ENCODE results near the gene APH1B. TPM values are rescaled to one million over a fixed set of nuclear protein-coding genes. Genes with fewer than 3 reads are reported as not detected.

The APH1B gene
- total and polyA plus RNA-seq, 2 of the 4 experiments (the other 2 are of a cell fraction): 7.0 to 7.7 TPM

DNA sequence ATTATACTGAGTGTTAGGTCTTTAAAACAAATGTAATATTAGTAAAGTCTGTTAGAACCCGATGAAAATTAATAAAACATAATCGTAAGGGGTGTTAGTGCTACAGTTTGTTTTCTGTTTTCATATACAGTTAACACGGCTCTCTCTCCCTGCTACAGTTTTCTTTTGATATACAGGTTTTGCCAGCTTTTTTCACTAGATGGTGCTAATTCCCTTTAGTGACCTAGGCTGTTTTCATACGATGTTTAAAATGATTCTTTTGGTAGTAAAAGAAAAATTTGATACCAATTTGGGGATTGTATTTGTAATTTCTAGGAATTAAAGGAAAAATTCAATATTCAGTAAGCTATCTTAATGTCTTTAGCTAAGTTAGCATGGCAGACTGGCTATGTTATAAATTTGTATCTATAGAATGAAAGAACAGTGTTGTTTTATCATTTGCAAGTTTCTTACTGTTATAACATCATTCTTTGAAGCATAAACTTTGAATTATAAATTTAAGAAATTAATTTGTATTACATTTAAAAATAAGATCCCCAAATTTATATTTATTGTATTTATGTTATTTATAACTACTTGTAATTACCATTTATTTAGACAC lies 11.5 kb downstream of the APH1B start:
- Histone ChIP-seq H2AK5ac (ENCODE audit: low read depth, low read length) (no peak overlapping the region), H3K23ac (ENCODE audit: low read depth, low read length) (no peak overlapping the region), H3K4ac (ENCODE audit: low read depth, low read length) (no peak overlapping the region), H4K5ac (ENCODE audit: low read depth, low read length) (no peak overlapping the region), H2AFZ (replicated peaks; ENCODE audit: low read length, poor library complexity) (no peak overlapping the region), H3K9me3 (ENCODE audit: control insufficient read depth, insufficient read depth, low read length) (no peaks in the 10 kb centered on the region), H3K79me1 (ENCODE audit: low read depth in 1 of 2, low read length in 2 of 2) (peaks cover 5 to 18% of the 10 kb centered on the region in 2 experiments; a peak in 2 of 4 replicates), H2BK5ac (ENCODE audit: low read depth, low read length, poor library complexity, severe bottlenecking) (no peak overlapping the region), H2BK120ac (ENCODE audit: low read depth, low read length) (no peak overlapping the region), H3K18ac (ENCODE audit: low read depth, low read length) (no peak overlapping the region), H4K8ac (ENCODE audit: low read depth in 2 of 2, low read length in 2 of 2) (no peak overlapping the region), H4K91ac (ENCODE audit: insufficient read depth, low read depth, low read length) (no peak overlapping the region), H3K9me1 (ENCODE audit: insufficient read depth, low read length) (peaks cover 10% of the 10 kb centered on the region), H3K4me1 (ENCODE audit: control insufficient read depth, insufficient read depth, low read length) (peaks cover 2% of the 10 kb centered on the region; the same call in 1 of the 2 replicates), H2BK20ac (ENCODE audit: low read depth, low read length) (no peak overlapping the region), H3K14ac (replicated peaks; ENCODE audit: low read depth, low read length) (no peak overlapping the region), H3K9ac (ENCODE audit: low read depth, low read length) (no peak overlapping the region), H2AK9ac (replicated peaks; ENCODE audit: low read depth, low read length, poor library complexity) (no peak overlapping the region), H3K27ac (ENCODE audit: insufficient read depth, low read length) (no peak overlapping the region), H3K36me3 (ENCODE audit: control insufficient read depth, insufficient read depth, low read length) (peaks cover 10% of the 10 kb centered on the region), H4K20me1 (ENCODE audit: insufficient read depth, low read length) (no peaks in the 10 kb centered on the region), H3K27me3 (ENCODE audit: control insufficient read depth, insufficient read depth, low read length) (no peaks in the 10 kb centered on the region), H3K4me2 (ENCODE audit: low read depth, low read length) (no peak overlapping the region), H3K56ac (ENCODE audit: extremely low read depth, insufficient read depth, low read length) (no peak overlapping the region), H2BK15ac (ENCODE audit: low read depth, low read length) (no peak overlapping the region), H3K4me3 (ENCODE audit: insufficient read depth, low read depth, low read length) (no peak overlapping the region)
- ChIA-PET CTCF (interaction anchor here (1.2 kb wide), 2 partner anchors 115 to 210 kb away, joined by 3 to 4 read pairs; no protein-coding TSS in a partner anchor), POLR2A (ENCODE audit: unreplicated experiment) (no interaction called here)
- ATAC-seq (ENCODE audit: low read depth) (peak; percentile 68), DNase-seq (peak; percentile 69)
- TF ChIP-seq RAD21 (IDR thresholded peaks at IDR 0.05; ENCODE audit: low read length) (peak; percentile 88), MAFK (IDR thresholded peaks at IDR 0.05; ENCODE audit: low read depth, low read length) (no peak), SMC3 (IDR thresholded peaks at IDR 0.05; ENCODE audit: low read depth, low read length) (peak; percentile 95)
- TF ChIP-seq, protein P1, sequence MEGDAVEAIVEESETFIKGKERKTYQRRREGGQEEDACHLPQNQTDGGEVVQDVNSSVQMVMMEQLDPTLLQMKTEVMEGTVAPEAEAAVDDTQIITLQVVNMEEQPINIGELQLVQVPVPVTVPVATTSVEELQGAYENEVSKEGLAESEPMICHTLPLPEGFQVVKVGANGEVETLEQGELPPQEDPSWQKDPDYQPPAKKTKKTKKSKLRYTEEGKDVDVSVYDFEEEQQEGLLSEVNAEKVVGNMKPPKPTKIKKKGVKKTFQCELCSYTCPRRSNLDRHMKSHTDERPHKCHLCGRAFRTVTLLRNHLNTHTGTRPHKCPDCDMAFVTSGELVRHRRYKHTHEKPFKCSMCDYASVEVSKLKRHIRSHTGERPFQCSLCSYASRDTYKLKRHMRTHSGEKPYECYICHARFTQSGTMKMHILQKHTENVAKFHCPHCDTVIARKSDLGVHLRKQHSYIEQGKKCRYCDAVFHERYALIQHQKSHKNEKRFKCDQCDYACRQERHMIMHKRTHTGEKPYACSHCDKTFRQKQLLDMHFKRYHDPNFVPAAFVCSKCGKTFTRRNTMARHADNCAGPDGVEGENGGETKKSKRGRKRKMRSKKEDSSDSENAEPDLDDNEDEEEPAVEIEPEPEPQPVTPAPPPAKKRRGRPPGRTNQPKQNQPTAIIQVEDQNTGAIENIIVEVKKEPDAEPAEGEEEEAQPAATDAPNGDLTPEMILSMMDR (conservative IDR thresholded peaks at IDR 0.05; ENCODE audit: low read depth, low read length): peak; percentile 86
- WGBS, 2 experiments (ENCODE audit: extremely low coverage in 2 of 2, insufficient read length in 1 of 2): no CpG with 5 or more reads among the region's 4 CpGs
- in situ Hi-C loops (cut with MboI; ENCODE audit: low sequenced_read_pairs): loop anchor here (5.0 to 25.0 kb wide), 2 partner anchors 113 to 773 kb away; no protein-coding TSS in a partner anchor
- dilution Hi-C loops (cut with HindIII; ENCODE audit: low sequenced_read_pairs, unreplicated experiment): no loop called here
- BruUV-seq (replicated peaks): no TSS peak
- intact Hi-C loops (cut with micrococcal nuclease): loop anchor here (1.0 to 5.0 kb wide), 4 partner anchors 113 to 312 kb away; partner anchors contain the start of gene USP3

Measured in IMR-90 (cell line).